Lower lobe of right lung (tissue), 2 donors: Measurements from ENCODE around the gene ZNF433. TPM values are rescaled to one million over a fixed set of nuclear protein-coding genes. Genes with fewer than 3 reads are reported as not detected.

Experiments used
- ATAC-seq, 2 donors: fragments of 200-7000 bp; cut with Tn5 transposase; one replicate each; pipeline ENCODE4 v1.9.1; 2020 to 2022; ENCODE audit warnings: mild to moderate bottlenecking in 2 of 2, moderate library complexity in 2 of 2
- DNase-seq: peaks from one replicate; pipeline ENCODE4 v3.0.0-alpha.2; 2020
- H3K27ac ChIP-seq: fragments of 200-600 bp; one replicate; pipeline ENCODE4 v1.8.0; 2022
- H3K27me3 ChIP-seq: fragments of 200-600 bp; one replicate; pipeline ENCODE4 v1.8.0; 2022; ENCODE audit warnings: low read depth
- H3K36me3 ChIP-seq: fragments of 200-600 bp; one replicate; pipeline ENCODE4 v1.8.0; 2022; ENCODE audit warnings: mild to moderate bottlenecking
- H3K4me1 ChIP-seq: fragments of 200-600 bp; one replicate; pipeline ENCODE4 v1.8.0; 2022
- H3K4me3 ChIP-seq: fragments of 200-600 bp; one replicate; pipeline ENCODE4 v1.8.0; 2022; ENCODE audit warnings: mild to moderate bottlenecking
- H3K9me3 ChIP-seq: fragments of 200-600 bp; one replicate; pipeline ENCODE4 v1.8.0; 2022
- CTCF ChIP-seq: fragments of 200-600 bp; IDR thresholded peaks from one replicate; pipeline ENCODE4 v1.8.0; 2022; ENCODE audit warnings: antibody characterized with exemption, mild to moderate bottlenecking
- intact Hi-C: fragments of 100-400 bp; cut with DNase I; formaldehyde crosslinking; loops from one replicate; pipeline ENCODE4 v1.11.0; 2022
- total RNA-seq: library from RNA; stranded (reverse); fragmentation: NEBNext Ultra II Directional; extraction: Animal tissue kit (Norgen Biotek cat#: 25700); gene quantifications from one replicate; pipeline ENCODE4 v1.2.1, GENCODE V29; 2021
- donor health status: DM: no; HTN: yes; CAD: no; lungs with severe emphysema.

Gene ZNF433
- total RNA-seq, 1 donor from 2014 or later, result 5.1 TPM

- H3K27me3 ChIP-seq, result no peaks in the 10 kb centered on the region
- ATAC-seq (no peak), DNase-seq (no peak)
- intact Hi-C loops, result no loop called here
- no peak overlapping the region for H3K4me3 ChIP-seq
- H3K27ac ChIP-seq, result no peak overlapping the region
- no peaks in the 10 kb centered on the region for H3K36me3 ChIP-seq
- no peak for TF ChIP-seq CTCF
- H3K4me1 ChIP-seq, result peaks cover 6% of the 10 kb centered on the region
- H3K9me3 ChIP-seq, result peaks cover 21% of the 10 kb centered on the region
Measured at GRCh38 chr19:11984986-11985385, 50.5 kb downstream of the ZNF433 start.

- no peak for TF ChIP-seq CTCF
- H3K9me3 ChIP-seq, result peaks cover 43% of the 10 kb centered on the region
- intact Hi-C loops, result no loop called here
- no peaks in the 10 kb centered on the region for H3K4me1 ChIP-seq
- ATAC-seq (no peak), DNase-seq (no peak)
- no peak overlapping the region for H3K4me3 ChIP-seq
- no peak overlapping the region for H3K27ac ChIP-seq
- H3K27me3 ChIP-seq, result no peaks in the 10 kb centered on the region
- peaks cover 12% of the 10 kb centered on the region for H3K36me3 ChIP-seq
Measured at GRCh38 chr19:11982526-11982925, 53.0 kb downstream of the ZNF433 start.

- DNase-seq, result no peak
- H3K9me3 ChIP-seq, result peaks cover 61% of the 10 kb centered on the region
- H3K4me1 ChIP-seq, result no peaks in the 10 kb centered on the region
- no peak for ATAC-seq
- intact Hi-C loops, result no loop called here
- H3K27ac ChIP-seq, result no peak overlapping the region
- H3K27me3 ChIP-seq, result no peaks in the 10 kb centered on the region
- H3K36me3 ChIP-seq, result peaks cover 18% of the 10 kb centered on the region
- H3K4me3 ChIP-seq, result no peak overlapping the region
- TF ChIP-seq CTCF, result no peak
Measured at GRCh38 chr19:11979527-11979926, 56.0 kb downstream of the ZNF433 start.

GRCh38 chr19:11978492-11979100 is 56.9 kb downstream of the ZNF433 start:
- H3K9me3 ChIP-seq, result peaks cover 61% of the 10 kb centered on the region
- ATAC-seq, result no peak

GRCh38 chr19:11973019-11973810 is 62.3 kb downstream of the ZNF433 start:
- Histone ChIP-seq H3K4me3 (no peak overlapping the region), H3K9me3 (peaks cover 22% of the 10 kb centered on the region), H3K27me3 (no peaks in the 10 kb centered on the region), H3K36me3 (peaks cover 12% of the 10 kb centered on the region), H3K4me1 (no peaks in the 10 kb centered on the region), H3K27ac (no peak overlapping the region)
- intact Hi-C loops, result no loop called here
- no peak for ATAC-seq
- TF ChIP-seq CTCF, result no peak
- DNase-seq, result no peak

More at GRCh38 chr19:11978492-11979100, 56.9 kb downstream of the ZNF433 start:
- no peak for TF ChIP-seq CTCF
- Histone ChIP-seq H3K4me3 (no peak overlapping the region), H3K36me3 (peaks cover 18% of the 10 kb centered on the region), H3K4me1 (no peaks in the 10 kb centered on the region), H3K27ac (no peak overlapping the region), H3K27me3 (no peaks in the 10 kb centered on the region)
- intact Hi-C loops, result no loop called here
- no peak for DNase-seq
